GM21529 (cell line): ENCODE data around the gene SLC12A2.

ENCODE experiments used
- ATAC-seq: cut with Tn5 transposase; IDR thresholded peaks from one replicate; pipeline ENCODE4 v1.9.1; 2021; ENCODE audit not compliant: unreplicated experiment

The SLC12A2 gene

DNA sequence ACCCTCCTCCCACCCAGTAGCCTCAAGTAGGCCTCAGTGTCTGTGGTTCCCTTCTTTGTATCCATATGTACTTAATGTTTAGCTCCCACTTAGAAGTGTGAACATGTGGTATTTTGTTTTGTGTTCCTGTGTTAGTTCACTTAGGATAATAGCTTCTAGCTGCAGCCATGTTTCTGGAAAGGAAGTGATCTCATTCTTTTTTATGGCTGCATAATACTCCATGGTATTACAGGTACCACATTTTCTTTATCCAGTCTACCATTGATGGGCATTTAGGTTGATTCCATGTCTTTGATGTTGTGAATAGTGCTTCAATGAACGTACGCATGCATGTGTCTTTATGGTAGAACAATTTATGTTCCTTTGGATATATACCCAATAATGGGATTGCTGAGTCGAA lies 74.8 kb downstream of the SLC12A2 start:
- no peak for ATAC-seq

DNA sequence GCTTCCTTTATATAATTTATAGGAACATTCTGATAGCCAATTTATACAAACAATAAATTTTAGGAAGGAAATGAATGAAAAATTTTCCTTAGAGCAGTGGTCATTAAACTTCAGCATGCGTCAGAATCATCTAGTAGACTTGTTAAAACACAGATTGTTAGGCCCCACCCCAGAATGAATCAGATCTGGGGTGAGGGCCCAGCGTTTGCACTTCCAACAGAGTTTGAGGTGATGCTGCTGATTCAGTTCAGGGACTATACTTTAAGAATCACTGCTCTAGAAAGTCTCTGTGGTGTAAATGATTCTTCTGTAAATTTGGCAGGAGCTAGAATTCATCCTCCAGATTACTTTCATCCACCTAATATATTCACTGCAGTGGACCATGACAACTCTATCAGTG lies 80.4 kb downstream of the SLC12A2 start:
- ATAC-seq: no peak

DNA sequence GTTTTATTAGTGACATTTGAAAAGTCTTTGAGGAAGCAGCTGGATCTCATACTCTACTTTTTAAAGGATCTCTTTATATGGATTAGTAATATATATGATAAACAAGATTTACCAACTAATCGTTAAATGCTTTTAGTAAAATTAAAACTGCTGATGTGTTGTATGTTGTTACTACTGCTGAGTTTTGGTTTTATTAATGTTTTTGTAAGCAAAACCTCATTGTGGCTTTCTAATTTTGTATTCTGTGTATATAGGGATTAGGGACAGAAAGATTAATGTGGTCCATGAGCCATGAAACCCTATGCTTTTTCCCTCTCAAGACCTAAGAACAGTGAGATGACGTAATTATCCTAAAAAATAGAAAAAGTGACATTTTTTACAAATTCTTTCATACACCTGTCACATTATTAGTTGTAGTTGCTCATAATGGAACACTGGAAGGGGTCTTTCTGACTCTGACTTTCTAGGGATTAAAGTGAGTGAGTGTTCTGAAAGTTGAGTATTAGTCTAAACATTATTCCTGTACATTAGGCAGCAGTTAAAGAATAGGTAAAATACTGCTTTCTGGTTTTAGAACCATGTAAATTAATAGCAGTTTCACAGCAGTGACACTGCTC lies 85.9 kb downstream of the SLC12A2 start:
- ATAC-seq: no peak

DNA sequence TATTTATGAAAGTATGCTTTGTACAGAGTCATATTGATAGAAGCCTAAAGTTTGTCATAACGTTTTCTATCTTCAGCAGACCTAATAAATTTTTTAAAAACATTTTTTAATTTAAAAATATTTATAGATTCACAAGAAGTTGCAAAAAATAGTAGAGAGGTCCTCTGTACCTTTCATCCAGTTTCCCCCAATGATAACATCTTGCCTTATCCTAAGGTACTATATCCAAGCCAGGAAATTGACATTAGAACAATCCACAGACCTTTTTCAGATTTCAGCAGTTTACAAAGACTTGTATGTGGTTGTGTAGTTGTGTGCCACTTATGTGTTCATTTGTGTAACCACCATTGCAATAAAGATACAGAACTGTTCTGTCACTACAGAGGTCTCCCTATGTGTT lies 88.5 kb downstream of the SLC12A2 start:
- no peak for ATAC-seq

DNA sequence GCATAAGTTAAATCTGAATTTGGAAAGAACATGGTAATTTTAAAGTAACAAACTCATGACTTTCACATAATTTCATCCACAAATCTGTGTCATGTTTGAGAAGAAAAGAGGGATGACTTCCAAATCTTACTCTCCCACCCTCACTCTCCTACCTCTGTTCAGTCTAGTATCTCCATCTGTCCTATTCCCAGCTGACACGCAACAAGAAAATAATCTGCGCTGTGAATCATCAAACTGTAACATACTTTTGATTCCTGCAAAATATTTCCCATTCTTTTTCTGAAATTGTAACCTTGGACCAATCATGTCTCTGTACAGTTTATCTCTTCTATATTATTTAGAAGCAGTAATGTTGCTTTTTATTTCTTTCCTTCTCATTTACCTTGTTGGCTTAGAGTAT lies 91.4 kb downstream of the SLC12A2 start:
- ATAC-seq: no peak

DNA sequence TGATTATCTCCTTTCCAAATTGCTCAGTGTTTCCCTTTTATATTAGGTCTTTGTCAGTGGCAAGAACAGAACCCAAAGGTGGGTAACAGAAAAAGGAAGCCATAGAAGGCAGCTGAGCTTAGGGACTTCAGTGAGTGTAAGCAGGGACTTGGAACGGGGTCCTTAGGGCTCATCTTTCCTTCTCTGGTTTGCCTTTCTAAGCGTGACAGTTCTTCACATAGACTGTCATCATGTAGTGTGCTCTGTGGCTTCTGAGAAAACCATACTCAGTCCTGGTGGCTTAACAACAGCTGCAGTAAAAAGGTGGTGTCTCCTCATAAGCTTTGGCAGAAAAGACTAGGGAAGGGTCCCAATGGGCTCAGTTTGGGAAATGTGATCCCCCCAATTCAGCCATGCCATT lies 108.8 kb downstream of the SLC12A2 start:
- ATAC-seq: no peak

DNA sequence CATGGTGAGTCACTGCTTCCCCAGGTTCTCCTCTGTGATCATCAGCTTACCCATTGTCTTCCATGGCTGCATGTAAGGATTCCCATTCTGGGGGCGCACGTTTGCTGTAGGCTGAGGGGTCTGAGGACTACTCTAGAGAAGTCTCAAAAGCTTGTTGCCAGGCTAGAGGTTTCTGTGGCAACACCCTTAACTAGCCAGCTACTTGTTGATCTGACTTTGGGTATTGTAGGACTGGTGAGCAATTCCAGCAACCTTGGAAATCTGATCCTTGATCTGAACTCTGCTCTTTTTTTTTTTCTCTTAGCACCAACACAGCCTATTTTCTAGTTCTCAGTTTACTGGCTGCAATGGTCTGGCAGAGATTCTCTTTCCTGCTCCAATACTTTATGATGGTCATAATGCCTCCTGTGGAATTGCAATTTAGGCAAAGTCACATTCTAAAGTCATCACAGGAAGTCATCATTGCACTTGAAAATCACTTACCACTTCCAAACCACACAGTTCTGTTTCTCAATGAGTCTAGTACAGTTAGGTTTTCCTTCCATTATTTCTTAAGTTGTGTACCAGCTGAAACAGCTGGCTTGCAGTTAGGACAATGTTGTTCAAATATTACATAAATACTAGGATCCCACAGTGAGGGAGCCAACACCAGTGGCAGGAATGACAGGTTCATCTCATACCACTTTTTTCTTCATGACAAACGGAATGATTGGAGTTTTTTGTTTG lies 110.3 kb downstream of the SLC12A2 start:
- ATAC-seq: no peak

DNA sequence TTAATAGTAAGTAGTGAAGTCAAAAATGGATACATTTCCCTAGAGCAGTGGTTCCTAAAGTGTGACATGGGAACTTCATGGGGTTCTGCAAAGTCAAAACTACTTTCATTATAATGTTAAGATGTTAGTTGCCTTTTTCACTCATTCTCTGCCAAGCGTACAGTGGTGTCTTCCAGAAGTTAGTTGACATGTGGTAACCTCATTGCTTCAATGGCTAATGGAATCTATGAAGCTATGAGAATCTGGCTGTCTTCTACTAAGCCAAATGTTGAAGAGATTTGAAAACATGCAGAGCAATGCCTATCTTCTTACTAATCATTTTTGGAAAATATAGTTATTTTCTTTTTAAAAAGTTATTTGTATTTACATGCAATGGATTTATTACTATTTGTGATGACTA lies 111.8 kb downstream of the SLC12A2 start:
- no peak for ATAC-seq

DNA sequence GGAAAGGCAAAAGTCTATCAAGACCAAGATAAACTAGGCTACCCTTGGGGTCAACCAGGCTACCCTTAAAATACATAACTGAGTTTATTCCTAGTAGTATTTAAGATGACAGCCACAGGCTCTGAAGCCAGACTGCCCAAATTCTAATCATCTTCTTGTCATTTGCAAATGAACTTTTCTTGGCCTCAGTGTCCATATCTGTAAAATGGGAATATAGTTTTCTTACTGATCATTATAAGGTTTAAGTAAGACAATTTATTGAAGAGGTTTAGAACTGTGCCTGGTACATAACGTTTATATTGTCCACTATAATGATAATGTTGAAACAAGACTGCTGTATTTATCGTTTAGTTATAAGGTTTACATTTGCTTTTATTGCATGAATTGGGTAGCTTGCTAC lies 112.5 kb downstream of the SLC12A2 start:
- ATAC-seq: no peak

DNA sequence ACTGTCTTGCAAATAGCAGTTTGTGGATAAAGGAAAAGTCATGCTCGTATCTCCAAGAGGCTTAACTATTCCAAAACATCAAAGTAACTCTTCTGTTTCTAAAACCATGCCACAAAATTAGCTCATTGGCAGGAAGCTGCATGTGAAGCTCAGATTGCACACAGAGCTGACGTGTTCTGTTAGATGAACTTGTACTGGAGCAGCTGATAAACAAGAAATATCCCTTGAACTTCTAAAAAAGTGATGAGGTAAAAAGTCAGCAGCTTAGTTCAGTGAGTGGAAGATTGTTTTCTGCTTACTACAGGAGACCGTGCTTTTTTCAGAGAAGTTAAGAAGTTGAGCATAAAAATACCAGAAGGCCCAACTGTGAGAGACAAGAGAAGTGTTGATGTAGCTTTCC lies 113.2 kb downstream of the SLC12A2 start:
- no peak for ATAC-seq

DNA sequence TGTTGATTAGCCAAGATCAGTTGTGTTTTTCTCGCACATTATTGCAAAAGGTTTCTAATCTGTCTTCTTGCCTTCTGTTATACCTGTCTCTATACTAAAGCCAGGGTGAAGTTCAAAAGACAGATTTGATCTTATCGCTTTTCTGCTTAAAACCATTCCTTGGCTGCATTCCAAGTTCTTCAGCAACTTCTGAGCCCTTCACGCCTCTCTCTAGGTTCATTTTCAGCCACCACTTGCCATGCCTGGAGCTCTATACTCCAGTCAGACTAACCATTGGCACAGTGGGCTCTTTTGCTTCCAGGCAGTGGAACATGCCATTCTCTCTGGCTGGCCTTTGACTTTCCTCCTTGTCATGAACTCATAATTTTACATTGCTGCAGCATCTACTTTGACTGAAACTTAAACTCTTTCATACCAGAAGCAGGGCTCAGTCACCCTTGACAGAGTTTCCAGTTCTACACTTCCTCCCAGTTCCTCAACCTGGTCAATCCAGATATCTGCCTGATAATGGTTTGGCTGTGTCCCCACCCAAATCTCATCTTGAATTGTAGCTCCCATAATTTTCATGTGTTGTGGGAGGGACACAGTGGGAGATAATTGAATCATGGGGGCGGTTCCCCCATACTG lies 114.4 kb downstream of the SLC12A2 start:
- peak; percentile 56 for ATAC-seq

DNA sequence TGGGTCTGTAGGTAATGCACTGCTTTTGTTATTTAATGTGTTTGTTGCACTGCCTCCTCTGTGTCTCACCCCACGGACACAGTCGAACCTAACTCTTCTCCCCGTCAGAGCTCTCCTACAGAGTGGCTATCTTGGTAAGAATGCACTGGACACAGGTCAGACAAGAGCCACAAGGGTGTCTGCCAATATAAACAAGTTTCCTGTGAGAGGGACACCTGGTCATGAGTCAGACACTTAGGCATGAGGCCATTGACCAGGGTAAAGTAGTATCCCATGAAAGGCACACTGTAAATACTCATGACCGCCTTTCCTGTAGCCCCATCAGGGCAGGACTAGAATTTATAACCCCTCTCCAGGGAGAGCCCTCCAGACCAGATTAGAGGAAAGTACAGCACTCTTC lies 115.5 kb downstream of the SLC12A2 start:
- ATAC-seq: no peak

DNA sequence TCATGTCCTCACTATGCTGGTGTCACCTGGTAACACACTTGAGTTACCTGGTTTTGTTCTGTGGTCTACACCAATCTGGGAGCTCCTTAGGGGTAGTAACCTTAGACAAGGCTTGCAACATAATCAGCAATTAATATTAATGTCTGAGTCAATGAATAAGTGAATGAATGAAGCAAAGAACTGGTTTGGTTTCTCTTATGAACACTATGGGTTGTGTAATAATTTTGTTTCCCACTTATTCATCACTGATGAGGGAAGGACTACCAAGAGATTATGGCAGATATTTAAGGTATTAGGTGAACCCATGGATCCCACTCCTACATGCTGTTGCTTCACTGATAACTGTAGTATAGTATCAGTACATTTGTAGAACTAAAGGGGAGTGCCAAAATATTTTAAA lies 116.0 kb downstream of the SLC12A2 start:
- no peak for ATAC-seq

DNA sequence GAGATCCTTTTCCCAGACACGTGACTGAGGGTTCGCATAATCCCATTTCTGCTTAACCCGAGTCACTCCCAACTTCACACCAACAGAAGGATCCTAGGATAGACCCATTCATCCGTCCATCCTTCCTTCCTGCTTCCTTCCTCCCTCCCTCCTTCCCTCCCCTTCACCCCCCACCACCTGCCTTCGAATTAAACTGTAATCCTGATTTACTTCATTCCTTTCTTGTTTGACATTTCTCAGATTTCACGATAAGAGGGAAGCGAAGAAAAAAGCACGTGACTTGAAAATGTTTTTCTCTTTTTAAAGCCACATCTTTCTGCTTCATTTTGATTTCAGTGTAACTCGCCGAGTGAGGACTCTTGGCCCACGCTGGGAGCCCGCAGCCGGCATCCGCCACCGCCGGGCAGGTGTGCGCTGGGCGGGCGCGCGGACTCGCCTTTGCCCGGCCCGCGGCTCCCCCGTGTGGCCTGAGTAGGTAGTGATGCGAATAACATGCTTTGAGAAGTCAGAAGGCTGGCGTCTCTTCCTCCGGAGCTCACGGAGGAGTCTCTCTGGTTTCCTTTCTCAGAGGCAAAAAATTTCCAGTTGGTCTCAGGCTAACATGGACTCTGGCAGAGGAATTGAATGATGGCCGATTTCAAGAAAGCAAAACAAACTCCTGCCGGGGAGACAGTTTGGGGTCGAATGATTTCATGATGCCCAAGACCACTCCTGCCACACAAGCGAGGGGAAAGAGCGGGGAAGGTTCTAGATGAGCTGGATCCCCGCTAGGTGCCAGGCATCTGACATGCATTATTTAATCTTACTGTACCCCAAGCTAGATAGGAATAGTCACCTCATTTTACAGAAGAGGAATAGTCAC lies 117.7 kb downstream of the SLC12A2 start:
- peak; percentile 90 for ATAC-seq

DNA sequence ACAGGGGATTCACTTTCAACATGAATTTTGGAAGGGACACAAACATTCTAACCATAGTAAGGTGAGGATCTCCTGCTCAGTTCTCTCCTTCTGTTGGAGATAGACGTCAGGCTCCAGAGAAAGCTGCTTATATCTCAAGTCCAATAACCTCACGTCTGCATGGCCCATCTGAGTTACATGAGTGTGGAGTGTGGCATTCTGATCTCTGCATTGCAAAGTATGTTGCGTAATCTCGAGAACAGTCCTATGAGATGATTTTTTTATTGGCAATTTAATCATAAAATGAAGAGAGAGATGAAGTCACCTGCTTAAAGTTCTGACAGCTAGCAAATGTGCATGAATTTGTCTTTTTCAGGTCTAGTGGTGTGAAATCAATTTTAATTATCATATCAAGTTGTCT lies 118.8 kb downstream of the SLC12A2 start:
- ATAC-seq: no peak

DNA sequence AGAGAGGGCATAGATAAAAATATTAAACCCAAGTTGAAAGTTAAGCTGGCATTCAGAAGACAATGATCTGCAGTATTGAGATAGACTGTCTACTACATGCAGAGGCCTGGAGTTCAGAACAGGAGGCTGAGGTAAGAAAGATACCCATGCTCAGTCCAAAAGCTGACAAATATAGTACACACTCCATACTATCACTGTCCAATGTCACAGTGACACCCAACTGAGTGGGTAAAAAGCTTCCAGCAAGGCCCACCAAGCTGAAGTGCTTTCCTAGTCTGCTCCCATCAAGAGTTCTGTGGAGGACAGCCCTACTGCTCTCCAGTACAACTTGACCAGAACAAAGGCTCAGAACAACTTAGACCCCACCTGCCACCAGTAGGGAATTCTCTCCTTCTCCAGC lies 124.9 kb downstream of the SLC12A2 start:
- ATAC-seq: no peak

DNA sequence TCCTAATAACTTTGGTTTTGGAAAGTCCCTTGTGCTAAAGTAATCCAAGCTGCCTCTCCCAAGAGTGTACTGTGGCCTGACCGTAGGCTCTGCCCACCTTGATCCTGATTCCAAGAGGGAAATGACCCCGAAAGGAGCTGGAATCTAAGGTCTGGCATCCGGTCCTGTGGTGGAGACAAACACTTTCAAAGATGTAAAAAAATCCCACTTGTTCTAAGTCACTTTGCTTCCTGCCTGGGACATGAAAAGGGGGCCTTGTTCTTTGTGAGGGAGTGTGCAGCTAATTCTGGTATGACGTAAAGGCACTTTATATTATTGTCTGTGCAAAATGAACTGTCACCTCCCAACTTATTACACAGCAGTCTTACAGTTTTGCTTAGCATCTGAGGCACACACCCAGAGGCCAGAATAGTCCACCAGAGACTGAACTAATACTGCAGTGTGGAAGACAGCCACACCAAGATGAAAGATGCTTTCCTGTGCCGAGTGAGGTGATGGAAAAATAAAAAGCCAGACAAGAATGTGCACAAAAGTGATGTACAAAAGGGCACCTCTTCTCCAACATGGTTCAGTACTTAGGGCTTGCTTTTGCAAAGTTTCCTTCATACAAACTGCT lies 128.7 kb downstream of the SLC12A2 start:
- no peak for ATAC-seq

DNA sequence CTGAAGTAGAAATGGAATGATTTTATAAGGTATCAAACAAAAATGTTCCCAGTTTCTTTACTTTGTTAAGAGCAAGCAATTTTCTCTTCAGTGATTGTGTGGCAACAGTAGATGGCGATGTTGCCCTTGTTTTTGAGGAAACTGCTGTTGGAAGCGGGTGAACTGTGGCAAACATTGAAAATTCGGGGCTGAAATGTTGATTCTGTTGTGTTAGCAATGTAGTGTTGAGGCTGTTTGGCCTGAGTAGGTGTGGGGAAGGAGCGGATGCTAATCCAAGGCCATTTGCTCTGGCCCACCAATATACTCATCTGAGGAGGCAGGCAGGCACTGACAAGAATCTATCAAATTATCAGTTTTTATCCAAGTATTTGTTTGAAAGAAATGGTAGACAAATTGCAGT lies 129.8 kb downstream of the SLC12A2 start:
- no peak for ATAC-seq

DNA sequence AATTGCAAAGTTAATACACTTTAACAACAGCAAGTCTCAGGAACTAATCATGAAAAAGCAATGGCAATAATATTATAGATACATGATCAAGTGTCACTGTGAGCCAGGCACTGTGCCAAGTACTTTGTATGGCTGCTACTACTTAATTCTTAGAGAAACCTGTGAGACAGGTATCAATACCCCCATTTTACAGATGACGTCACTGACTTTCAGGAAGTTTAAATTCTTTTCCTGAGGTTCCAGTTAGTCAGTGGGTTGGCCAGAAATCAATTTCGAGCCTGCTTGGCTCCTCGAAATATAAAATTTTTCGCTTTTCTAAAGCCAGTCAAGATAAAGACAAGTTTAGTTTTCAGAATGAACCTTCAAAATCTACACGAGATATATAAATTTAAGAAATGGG lies 130.3 kb downstream of the SLC12A2 start:
- ATAC-seq: no peak

DNA sequence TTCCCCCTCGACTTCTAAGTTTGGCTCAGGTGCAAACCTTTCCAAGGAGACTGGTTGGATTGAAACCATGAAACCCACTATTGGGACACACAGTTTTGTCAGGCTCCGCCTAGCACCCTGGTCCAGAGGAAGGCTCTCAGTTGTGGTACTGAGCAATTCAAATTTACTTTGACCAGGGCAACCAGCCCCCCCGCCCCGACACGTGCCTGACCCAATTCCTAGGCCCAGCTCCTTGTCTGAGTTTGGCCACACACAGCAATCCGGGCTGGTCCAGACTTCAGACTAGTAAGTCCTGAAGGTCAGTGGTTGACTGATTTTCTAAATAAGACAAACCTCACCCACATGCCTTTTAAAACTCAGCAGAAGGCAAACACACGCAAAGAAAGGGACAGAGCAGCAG lies 132.7 kb downstream of the SLC12A2 start:
- ATAC-seq: no peak

DNA sequence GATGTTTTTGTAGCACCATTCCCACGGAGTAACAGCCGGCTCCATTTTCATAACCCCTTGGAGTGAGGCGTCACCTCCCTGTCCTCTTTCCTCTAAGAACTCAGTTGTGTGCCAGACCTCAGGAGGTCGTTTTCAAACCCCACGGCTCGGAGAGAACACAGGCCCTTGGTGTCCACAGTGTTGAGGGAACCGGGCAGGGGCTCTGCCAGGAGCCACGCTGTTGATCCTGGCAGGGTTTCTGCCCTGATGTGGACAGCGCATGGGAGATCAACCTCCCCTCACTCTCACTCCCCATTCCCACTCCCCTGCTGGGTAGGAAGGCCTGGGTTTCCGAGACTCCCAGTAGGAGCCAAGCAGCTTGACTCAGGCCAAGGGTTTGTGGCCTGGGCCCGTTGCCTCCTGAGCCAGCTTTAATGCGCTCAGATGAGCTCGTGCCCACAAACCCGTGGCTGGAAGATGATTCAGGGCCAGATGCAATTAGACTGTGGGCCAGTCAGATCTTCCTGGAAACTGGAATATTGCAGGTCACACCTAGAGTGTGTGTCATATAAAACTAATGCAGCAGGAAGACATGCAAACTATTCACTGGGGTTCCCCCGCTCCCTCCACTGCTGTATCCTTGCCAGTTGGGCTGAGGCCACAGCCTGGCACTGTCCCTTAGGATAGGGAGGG lies 133.4 kb downstream of the SLC12A2 start:
- no peak for ATAC-seq
